Measurements from ENCODE around the gene FGFR4.
"Not testable (repeated sequence)": the region's sequence is repeated elsewhere in the genome, so short reads cannot be mapped to it uniquely, and the experiment has no call there.

Gene FGFR4

DNA sequence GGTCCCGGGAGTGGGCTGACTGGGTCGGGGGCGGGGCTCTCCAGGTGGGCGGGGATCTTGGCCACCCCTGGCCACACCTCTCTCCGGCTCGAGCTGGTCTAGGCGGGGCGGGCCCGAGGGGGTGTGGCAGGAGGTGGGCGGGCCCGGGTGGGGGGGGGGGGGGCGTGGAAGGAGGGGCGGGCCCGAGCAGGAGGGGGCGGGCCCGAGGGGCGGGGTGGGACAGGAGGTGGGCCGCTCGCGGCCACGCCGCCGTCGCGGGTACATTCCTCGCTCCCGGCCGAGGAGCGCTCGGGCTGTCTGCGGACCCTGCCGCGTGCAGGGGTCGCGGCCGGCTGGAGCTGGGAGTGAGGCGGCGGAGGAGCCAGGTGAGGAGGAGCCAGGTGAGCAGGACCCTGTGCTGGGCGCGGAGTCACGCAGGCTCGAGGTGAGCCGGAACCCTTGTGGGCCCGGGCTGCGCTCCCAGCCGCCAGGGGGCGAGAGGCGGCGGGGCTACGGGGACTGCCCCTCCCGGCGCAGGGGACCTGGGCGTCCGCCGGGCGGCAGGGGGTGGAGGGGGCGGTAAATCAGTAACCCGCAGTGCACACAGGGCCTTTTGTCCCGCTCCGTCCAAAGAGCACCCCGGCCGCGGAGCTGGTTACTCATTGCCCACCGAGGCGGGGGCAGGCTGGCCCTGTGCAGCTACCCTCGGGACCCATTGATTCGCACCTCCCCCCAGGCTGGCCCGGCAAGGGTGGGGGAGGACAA is at the start of gene FGFR4:
Gene FGFR4, plus strand, starts transcription at position 262 of the 744 bp plus-strand sequence. CDS start 2,688 bp downstream, outside the sequence.
- peak; percentile 65 for DNase-seq

DNA sequence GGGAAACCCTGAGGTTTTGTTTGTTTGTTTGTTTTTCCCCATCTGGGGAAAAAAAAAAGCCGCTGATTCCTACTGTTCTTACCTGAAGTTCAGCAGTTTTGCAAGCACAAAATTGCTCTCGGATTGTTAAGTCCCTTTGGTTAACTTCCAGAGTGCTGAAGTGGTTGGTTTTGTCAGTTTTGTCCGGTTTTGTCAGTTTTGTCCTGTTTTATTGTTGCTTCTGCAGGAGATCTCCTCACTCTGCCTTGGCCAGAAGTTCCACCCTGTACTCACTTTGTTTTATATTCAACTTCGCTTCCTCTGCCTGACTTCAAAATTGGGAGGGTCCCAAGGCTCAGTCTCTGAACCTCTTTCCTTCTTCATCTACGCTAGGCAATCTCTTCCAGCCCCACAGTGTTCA is 49.8 kb upstream of the FGFR4 start:
- DNase-seq, result no peak

DNA sequence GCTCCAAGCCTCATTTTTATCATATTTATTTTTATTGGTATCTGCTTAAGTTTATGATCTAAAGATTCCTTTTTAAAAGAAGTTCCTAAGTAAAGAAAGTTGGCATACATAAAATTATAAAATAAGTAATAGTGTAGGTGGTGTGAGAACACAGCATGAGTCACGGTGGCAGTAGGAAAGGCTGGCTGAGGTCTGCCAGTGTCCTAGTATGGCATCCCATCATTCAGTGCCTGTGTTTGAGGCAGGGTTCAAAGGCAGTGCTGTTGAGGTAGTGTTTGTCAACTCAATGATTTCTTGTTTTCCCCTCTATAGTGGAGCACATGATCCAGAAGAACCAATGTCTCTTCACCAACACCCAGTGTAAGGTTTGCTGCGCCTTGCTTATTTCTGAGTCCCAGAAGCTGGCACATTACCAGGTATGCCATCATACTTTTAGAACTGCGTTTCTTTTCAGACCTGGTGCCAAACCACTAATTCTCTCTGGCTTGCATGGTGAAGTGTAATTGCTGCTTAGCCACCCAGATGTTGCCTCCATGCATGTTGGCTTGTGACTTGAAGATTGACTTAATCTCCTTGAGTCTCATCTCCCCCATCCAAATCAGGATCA is 45.8 kb upstream of the FGFR4 start:
- no peak for DNase-seq

DNA sequence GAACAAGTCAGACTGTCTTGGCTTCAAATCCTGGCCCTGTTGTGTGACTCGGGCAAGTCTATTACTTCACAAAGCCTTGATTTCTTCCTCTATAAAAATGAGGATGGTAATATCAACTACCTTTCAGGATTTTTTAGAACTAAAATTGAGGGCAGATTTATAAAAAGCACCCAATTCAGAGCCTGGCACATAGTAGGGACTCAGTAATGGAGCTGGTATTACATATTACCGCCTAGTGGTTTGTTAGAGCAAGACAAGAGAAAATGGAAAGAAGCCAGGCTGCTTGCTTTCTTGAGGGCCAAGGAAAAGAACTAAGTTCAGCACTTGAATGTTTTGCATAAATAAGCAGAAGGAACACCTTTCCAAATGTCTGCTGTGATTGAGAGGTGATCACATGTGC is 44.8 kb upstream of the FGFR4 start:
- DNase-seq, result no peak

DNA sequence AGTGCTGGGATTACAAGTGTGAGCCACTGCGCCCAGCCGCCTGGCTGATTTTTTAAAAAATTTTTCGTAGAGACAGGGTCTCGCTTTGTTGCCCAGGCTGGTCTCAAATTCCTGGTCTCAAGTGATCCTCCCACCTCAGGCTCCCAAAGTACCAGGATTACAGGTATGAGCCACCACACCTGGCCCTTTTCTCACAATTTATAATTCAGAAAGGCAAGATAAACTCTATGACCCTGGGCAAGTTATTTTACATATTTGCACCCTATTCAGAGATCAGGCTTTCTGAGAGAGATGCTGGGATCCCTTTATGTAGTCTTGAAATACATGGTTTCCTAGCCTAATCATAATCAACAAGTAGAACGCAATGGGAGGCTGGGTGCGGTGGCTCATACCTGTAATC is 43.6 kb upstream of the FGFR4 start:
- no peak for DNase-seq

- DNase-seq, result no peak
Observed at GRCh38 chr5:177043958-177044357, 42.8 kb upstream of the FGFR4 start.

DNA sequence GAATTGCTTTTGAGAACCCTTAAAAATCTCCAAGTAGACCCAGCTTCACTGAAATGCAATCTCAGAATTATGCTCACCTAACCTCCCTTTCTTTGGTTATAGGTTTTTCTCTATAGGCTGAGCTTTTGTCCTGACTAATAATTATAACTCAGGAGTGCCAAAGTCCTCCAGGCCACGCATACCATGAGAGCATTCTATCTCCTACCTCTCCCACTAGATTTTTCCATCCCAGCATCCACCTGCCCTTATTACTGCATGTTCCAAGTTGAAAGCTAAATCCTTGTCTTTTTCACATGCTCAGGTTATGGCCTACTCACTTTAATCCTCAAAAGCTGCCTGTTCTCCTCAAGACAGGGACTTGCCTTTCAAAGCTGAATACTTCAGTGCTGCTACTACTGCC is 42.1 kb upstream of the FGFR4 start:
- DNase-seq, result no peak

GRCh38 chr5:177045631-177046030 is 41.1 kb upstream of the FGFR4 start:
- no peak for DNase-seq

DNA sequence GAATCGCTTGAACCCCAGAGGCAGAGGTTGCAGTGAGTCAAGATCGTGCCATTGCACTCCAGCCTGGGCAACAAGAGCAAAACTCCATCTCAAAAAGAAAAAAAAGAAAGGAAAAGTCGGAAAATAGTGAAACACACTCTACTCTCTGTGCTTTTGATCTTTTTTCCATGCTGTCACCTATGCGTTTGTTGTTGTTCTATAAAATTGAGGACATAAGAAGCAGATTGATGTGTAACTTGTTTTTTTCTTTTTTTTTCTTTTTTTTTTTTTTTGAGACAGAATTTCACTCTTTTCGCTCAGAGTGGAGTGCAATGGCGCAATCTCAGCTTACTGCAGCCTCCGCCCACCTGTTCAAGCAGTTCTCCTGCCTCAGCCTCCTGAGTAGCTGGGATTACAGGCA is 38.2 kb upstream of the FGFR4 start:
- not testable (repeated sequence) for DNase-seq

GRCh38 chr5:177049285-177049684 is 37.4 kb upstream of the FGFR4 start:
- DNase-seq, result no peak

- DNase-seq, result no peak
Observed at GRCh38 chr5:177064500-177065277, 22.0 kb upstream of the FGFR4 start.

GRCh38 chr5:177065491-177065890 is 21.2 kb upstream of the FGFR4 start:
- DNase-seq, result no peak

DNA sequence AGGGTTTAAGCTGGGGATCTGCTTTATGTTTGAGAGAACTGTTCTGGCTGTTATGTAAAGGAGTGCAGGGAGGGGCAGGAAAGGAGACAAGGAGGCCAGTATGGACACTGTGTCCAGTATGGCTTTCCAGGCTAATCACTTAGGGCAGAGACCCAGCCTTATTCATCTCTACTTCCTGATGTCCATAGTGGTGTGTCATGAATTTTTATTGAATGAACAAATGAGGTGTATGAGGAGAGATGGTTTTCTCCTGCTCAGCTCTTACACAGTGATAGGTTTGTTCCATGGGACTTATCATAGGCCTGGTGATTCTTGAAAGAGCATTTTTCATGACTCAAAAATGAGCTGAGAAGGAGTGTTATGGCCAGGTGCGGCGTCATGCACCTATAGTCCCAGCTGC is 20.5 kb upstream of the FGFR4 start:
- DNase-seq, result no peak

GRCh38 chr5:177067503-177067902 is 19.2 kb upstream of the FGFR4 start:
- DNase-seq, result no peak

DNA sequence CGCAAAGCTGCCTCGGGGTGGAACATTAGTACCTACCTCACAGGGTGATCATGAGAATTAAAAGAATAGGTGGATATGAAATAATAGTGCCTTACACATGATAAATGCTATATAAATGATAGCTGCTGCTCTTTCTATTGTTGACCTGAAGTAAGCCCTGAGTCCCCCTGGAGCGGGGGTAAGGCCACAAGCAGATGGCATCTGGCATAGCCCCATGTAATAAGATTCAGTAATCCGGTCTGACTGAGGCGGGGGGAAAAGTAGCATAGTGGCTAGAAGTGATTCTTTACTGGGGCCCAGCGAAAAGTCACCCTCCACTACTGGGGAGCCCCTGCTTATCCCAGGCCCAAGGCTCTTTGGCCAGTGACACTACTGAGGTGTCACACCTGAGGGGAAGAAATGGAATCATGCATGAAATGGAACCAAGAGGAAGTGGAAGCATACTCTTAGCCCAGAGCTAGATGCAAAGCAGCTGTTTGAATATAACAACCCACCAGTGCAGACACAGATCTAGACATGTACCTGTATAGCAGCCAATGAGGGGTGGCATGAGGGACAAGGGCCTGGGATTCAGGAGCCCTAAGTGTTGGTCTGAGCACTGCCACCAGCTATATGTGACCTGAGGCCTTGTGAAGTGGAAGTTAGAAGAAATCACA is 16.1 kb upstream of the FGFR4 start:
- no peak for DNase-seq

GRCh38 chr5:177071666-177072385 is 14.9 kb upstream of the FGFR4 start:
- peak; percentile 69 for DNase-seq

DNA sequence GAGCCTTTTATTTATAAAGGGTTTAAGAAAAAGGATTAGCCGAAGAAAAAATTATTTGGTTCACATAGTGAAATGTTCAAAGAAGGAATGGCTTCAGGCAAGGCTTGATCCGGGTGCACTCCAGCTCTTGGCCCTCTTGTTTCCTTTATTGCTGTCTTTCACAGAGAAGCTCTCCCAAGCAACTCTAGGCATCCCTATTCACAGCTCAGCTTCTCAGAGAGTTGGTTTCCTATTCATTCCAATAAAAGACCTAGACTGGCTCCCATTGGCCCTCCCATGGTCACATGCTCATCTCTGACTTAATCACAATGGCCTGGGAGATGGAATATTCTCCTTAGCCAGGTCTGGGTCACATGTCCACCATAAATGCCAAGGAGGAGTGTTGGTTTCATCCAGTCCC is 9.4 kb upstream of the FGFR4 start:
- no peak for DNase-seq

DNA sequence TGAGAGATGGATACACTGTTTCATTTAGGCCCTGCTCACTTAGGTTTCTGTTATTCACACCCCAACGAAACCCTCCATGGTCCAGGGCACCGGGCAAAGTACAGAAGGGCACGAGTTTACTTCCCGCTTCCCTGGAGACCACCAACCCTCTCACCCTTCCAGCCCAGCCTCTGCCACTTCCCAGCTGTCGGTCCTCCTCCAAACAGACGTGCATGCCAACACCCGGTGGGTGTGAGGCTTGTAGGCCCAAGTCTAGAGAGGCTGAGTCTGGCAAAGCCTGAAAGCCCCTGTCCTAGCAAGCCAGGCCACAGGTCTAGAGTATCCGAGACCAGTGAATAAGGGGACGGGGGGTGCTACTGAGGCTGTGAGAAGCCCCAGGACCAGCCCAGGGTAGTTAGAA is 7.1 kb upstream of the FGFR4 start:
- no peak for DNase-seq

GRCh38 chr5:177080265-177080664 is 6.5 kb upstream of the FGFR4 start:
- DNase-seq, result no peak

GRCh38 chr5:177081859-177082258 is 4.9 kb upstream of the FGFR4 start:
- DNase-seq, result no peak

DNA sequence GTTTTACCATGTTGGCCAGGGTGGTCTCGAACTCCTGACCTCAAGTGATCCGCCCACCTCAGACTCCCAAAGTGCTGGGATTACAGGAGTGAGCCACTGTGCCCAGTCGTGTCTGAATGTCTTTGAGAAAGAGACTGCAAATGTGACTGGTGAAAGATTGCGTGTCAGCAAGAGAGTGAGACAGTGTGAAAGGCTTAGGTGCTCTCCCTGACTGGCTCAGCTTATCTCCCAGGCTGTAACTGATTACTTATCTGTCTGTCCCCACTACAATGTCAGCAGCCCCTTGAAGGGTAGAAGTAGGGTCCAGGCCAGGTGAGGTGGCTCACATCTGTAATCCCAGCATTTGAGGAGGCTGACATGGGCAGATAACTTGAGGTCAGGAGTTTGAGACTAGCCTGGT is 3.4 kb upstream of the FGFR4 start:
- DNase-seq, result no peak

DNA sequence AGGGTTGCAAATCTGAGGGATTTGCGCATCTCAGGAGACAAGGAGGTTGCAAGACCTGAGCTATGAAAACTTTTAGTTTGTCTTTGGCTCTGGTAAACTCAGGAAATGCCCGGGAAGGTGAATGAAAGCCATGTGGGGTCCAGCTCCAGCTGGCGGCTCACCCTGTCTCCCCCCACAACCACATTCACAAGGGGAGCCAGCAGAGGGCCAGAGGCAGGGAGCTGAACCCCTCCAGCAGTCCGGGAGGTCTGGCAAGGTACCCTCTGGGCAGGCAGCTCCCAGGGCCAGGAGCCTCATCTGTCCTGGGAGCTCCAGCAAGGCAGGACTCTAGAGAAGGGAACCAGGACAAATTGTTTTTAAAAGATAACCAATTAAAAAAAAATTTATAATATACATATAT is 2.5 kb upstream of the FGFR4 start:
- no peak for DNase-seq
